ENCODE measurements around the gene OXNAD1.

OXNAD1 gene

GRCh38 chr3:16279010-16279801 lies 14.2 kb downstream of the OXNAD1 start:
- no peak for DNase-seq (ENCODE audit: low read depth)

- DNase-seq (ENCODE audit: low read depth), result no peak
These were observed 15.7 kb downstream of the OXNAD1 start for GRCh38 chr3:16280671-16281070.

GRCh38 chr3:16284633-16285032 lies 19.6 kb downstream of the OXNAD1 start:
- no peak for DNase-seq (ENCODE audit: low read depth)

- no peak for DNase-seq (ENCODE audit: low read depth)
These were observed 21.1 kb downstream of the OXNAD1 start for GRCh38 chr3:16286161-16286560.

- DNase-seq (ENCODE audit: low read depth), result no peak
These were observed 21.9 kb downstream of the OXNAD1 start for GRCh38 chr3:16286751-16287543.

GRCh38 chr3:16288664-16289063 lies 23.7 kb downstream of the OXNAD1 start:
- DNase-seq (ENCODE audit: low read depth), result no peak

GRCh38 chr3:16289144-16289889 lies 24.3 kb downstream of the OXNAD1 start:
- DNase-seq (ENCODE audit: low read depth), result no peak

- no peak for DNase-seq (ENCODE audit: low read depth)
These were observed 25.2 kb downstream of the OXNAD1 start for GRCh38 chr3:16290007-16290826.

- DNase-seq (ENCODE audit: low read depth), result no peak
These were observed 25.8 kb downstream of the OXNAD1 start for GRCh38 chr3:16290827-16291196.

- no peak for DNase-seq (ENCODE audit: low read depth)
These were observed 29.8 kb downstream of the OXNAD1 start for GRCh38 chr3:16294844-16295243.

- no peak for DNase-seq (ENCODE audit: low read depth)
These were observed 30.4 kb downstream of the OXNAD1 start for GRCh38 chr3:16295298-16295890.

GRCh38 chr3:16297997-16298885 lies 33.2 kb downstream of the OXNAD1 start:
- no peak for DNase-seq (ENCODE audit: low read depth)

- no peak for DNase-seq (ENCODE audit: low read depth)
These were observed 33.9 kb downstream of the OXNAD1 start for GRCh38 chr3:16298891-16299290.

GRCh38 chr3:16299746-16300145 lies 34.7 kb downstream of the OXNAD1 start:
- DNase-seq (ENCODE audit: low read depth), result no peak

- DNase-seq (ENCODE audit: low read depth), result no peak
These were observed 35.3 kb downstream of the OXNAD1 start for GRCh38 chr3:16300307-16300706.

GRCh38 chr3:16300881-16301359 lies 35.9 kb downstream of the OXNAD1 start:
- DNase-seq (ENCODE audit: low read depth), result no peak

- no peak for DNase-seq (ENCODE audit: low read depth)
These were observed 36.5 kb downstream of the OXNAD1 start for GRCh38 chr3:16301507-16301906.

GRCh38 chr3:16302082-16302631 lies 37.1 kb downstream of the OXNAD1 start:
- DNase-seq (ENCODE audit: low read depth), result no peak

GRCh38 chr3:16303037-16303575 lies 38.1 kb downstream of the OXNAD1 start:
- no peak for DNase-seq (ENCODE audit: low read depth)

Data from stimulated activated CD8-positive, alpha-beta memory T cell treated with anti-CD3 and anti-CD28 coated beads, Interleukin-15, amount 100 ng/mL, for 24 hours (primary cell).